SH-SY5Y (cell line): ENCODE results near the gene PDLIM7.

Experiments
- GATA2 ChIP-seq: IDR thresholded peaks from 2 replicates; pipeline ENCODE4 v1.6.1; 2011; ENCODE audit warnings: mild to moderate bottlenecking, low read depth, low read length
- GATA3 ChIP-seq: IDR thresholded peaks from 2 replicates; pipeline ENCODE4 v1.6.1; 2011; ENCODE audit warnings: low read depth, mild to moderate bottlenecking, low read length, moderate library complexity

DNA sequence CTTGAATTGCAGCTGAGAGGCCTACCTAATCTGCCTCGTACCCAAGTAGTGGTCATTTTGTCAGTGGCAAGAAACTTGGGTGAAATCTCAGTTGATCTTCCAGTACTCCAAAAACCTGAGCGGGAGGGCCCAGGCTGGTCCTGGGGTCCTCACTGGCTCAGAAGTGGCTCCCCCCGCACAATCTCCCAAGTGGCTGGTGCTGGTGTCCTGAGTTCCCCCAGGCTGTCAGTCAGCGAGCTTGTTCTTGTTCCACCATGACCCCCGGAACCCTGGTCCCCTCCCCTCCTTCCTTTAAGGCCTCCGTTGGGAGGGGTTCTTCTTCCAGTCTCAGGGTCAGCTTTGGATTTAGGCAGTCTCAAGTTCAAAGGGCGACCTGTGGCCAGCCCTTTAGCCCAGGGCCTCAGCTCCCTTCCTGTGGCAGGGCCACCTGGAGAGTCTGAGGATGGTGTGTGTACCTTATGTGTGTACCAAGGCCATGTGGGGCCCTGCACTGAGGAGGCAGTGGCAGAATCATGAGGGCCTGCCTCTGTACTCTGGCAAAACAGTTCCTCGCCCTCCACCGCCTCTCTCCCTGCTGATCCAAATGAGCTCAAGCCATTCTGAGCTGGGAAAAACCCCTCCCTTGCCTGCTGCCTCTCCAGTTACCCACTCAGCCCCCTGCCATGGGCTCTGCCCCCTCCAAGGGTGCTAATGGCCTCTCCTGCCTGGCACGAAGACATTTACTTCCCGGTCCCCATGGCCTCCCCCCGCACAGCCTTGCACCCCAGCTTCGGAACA is 19.5 kb downstream of the PDLIM7 start:
- no peak for TF ChIP-seq GATA2
- no peak for TF ChIP-seq GATA3
